Stimulated activated CD8-positive, alpha-beta memory T cell treated with anti-CD3 and anti-CD28 coated beads, Interleukin-7, amount 100 ng/mL, for 4 hours (primary cell): ENCODE data around the gene FLT3LG.
A peak's percentile ranks its signal among the peaks of the same experiment; 100 is the strongest.
"Not testable (repeated sequence)": the region's sequence is repeated elsewhere in the genome, so short reads cannot be mapped to it uniquely, and the experiment has no call there.

Experiments used
- DNase-seq, 2 donors: peaks; one replicate each; pipeline ENCODE4 v3.0.0-alpha.2; 2020; ENCODE audit warnings: low read depth in 2 of 2

The FLT3LG gene

GRCh38 chr19:49461656-49462055 is 12.4 kb upstream of the FLT3LG start:
- no peak for DNase-seq

- no peak for DNase-seq
Observed at GRCh38 chr19:49462492-49462891, 11.5 kb upstream of the FLT3LG start.

- no peak for DNase-seq
Observed at GRCh38 chr19:49463960-49464740, 9.9 kb upstream of the FLT3LG start.

- no peak for DNase-seq
Observed at GRCh38 chr19:49465371-49465770, 8.6 kb upstream of the FLT3LG start.

GRCh38 chr19:49468199-49468598 is 5.8 kb upstream of the FLT3LG start:
- no peak for DNase-seq

GRCh38 chr19:49468746-49469447 is 5.1 kb upstream of the FLT3LG start:
- peak; percentile 60 to 63 for DNase-seq

GRCh38 chr19:49469828-49470614 is 4.0 kb upstream of the FLT3LG start:
- peak; percentile 60 to 82 for DNase-seq

GRCh38 chr19:49470615-49470978 is 3.4 kb upstream of the FLT3LG start:
- DNase-seq, result no peak

GRCh38 chr19:49472936-49473335 is 1.1 kb upstream of the FLT3LG start:
- DNase-seq, result no peak

GRCh38 chr19:49473501-49473867 is 531 bp upstream of the FLT3LG start:
- not testable (repeated sequence) for DNase-seq

- DNase-seq, result no peak
Observed at GRCh38 chr19:49474542-49474924, 518 bp downstream of the FLT3LG start.

- no peak for DNase-seq
Observed at GRCh38 chr19:49475191-49475917, 1.3 kb downstream of the FLT3LG start.

- DNase-seq, result no peak
Observed at GRCh38 chr19:49475995-49476880, 2.2 kb downstream of the FLT3LG start.

GRCh38 chr19:49479975-49480628 is 6.1 kb downstream of the FLT3LG start:
- DNase-seq, result no peak

- no peak for DNase-seq
Observed at GRCh38 chr19:49481020-49481683, 7.1 kb downstream of the FLT3LG start.

- no peak for DNase-seq
Observed at GRCh38 chr19:49486232-49486631, 12.2 kb downstream of the FLT3LG start.

GRCh38 chr19:49486710-49487276 is 12.8 kb downstream of the FLT3LG start:
- DNase-seq, result no peak

- peak; percentile 99 to 100 for DNase-seq
Observed at GRCh38 chr19:49487277-49488045, 13.4 kb downstream of the FLT3LG start, which contains the start of gene RPL13A. Gene RPL13A (plus strand): TSS chr19:49487608. CDS start chr19:49487630, 22 bp downstream.
